GM19438 (cell line): Measurements from ENCODE around the gene DCN.
"Not testable (repeated sequence)": the region's sequence is repeated elsewhere in the genome, so short reads cannot be mapped to it uniquely, and the experiment has no call there.

Source experiments
- ATAC-seq: cut with Tn5 transposase; IDR thresholded peaks from one replicate; pipeline ENCODE4 v1.9.1; 2021; ENCODE audit warnings: low read depth; ENCODE audit not compliant: unreplicated experiment

Gene DCN, protein sequence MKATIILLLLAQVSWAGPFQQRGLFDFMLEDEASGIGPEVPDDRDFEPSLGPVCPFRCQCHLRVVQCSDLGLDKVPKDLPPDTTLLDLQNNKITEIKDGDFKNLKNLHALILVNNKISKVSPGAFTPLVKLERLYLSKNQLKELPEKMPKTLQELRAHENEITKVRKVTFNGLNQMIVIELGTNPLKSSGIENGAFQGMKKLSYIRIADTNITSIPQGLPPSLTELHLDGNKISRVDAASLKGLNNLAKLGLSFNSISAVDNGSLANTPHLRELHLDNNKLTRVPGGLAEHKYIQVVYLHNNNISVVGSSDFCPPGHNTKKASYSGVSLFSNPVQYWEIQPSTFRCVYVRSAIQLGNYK

GRCh38 chr12:91182636-91183455 is at the start of gene DCN:
TSS of gene DCN (minus strand) at chr12:91182817. CDS start at chr12:91178552, 4,265 bp downstream.
- ATAC-seq = no peak

DNA sequence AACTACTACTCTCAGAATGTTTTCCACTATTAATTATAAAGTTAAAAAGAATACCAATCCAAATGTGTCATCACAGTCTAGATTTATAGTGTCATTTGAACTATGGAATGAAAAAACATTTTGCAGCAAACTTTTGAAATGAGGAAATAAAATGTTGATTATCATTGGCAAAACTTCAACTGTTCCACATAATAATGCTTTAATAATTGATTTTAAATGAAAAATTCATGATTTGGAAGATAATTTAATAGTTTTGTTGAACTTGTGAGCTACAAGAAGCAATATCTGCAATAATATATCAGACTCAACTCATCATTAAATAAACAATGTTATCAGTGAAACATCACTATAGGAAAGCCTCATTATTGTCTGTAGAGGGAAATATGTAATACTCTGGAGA is 48.2 kb upstream of the DCN start:
- no peak for ATAC-seq

DNA sequence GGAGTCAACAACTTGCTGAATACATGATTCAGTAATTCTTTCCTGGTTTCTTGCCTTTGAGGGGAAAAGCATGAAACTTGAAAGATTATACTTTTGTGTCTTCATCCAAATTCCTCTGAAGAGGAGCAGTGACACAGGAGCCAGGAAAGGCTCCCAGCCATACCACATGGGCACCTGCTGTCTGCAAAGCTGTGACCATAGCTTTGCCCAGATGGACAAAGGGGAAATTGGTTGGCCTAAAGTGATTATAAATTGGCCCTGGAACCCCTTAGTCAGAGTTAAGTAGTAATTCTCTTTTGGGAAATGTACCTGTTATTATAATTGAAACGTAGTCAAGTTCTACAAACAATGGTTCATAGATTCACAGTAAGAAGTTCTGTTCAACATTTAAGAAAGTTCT is 44.3 kb upstream of the DCN start:
- no peak for ATAC-seq

GRCh38 chr12:91225316-91225715 is 42.7 kb upstream of the DCN start:
- ATAC-seq = no peak

DNA sequence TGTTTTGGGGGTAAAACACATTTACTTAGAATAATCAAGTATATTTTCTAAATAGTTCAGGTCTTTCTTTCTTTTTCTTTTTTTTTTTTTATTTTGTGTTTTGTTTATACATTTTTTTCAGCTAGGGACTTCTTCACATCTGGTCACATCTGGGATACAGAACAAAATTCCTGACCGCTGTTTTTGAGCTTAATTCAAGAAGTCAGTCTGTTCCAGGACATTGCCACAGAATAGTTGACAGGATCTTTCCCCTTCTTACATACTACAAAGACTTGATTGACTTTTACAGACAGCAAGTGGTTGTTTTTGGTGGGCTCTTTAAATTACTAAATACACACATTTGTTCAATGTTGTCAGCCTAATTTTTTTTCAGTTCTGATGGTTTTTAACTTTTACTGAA is 41.8 kb upstream of the DCN start:
- no peak for ATAC-seq

GRCh38 chr12:91222746-91223145 is 40.1 kb upstream of the DCN start:
- ATAC-seq = no peak

DNA sequence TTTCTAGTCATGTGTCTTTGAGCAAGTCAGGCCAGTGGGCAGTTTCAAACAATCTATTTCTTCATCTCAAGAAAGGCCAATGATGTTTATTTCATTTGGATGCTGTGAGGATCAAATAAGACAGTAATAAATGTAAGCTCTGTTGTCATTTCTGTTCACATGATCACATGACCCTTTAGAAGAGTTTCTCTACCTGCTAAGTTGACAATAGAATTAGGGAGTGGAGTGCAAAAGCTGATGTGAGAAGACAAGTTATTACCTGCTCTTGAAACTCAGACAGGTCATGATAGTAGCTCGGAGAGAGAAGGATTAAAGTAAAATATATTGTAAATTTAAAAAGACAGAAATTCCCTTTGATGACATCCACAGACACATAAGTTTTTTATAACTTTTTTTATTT is 37.3 kb upstream of the DCN start:
- no peak for ATAC-seq

GRCh38 chr12:91219511-91219910 is 36.9 kb upstream of the DCN start:
- no peak for ATAC-seq

DNA sequence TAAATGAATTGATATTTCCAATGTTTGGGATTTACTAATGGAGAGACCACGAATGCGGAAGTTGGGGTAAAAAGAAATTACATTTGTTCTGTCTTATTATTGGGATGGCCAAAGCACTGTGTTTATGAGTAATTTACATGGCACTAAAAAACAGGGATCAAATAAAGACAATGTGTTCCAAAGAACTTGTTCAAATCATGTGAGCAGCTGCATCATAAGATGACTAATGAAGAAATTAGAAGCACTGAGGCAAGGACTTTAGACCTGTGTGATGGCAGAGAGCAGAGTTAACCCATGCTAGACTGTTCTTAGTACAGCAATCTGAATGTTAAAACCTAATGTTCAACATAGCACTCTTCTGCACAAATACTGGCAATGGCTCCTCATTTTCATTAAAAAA is 34.3 kb upstream of the DCN start:
- no peak for ATAC-seq

DNA sequence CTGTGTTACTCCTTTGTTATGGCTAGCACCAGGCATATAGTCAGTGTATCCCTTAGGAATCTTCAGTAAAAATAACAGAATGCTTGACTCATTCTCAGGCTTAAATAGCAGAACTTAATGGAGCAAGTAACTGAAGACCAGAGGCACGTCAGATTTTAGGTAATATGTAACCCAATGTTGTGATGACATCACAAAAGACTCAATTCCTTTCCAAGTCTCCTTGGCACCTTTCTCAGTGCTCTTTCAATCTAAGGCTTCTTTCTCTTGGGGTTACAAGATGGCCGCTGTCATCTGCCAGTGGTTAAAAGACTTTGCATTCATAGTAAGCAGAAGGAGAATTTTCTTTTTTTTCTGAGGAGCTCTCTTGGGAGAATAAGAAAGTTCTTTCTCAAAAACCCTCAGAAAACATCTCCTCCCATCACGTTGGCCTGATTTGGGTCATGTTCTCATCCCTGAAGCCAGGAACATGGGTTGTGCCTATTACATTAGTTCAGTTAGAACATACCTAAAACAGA is 33.4 kb upstream of the DCN start:
- no peak for ATAC-seq

DNA sequence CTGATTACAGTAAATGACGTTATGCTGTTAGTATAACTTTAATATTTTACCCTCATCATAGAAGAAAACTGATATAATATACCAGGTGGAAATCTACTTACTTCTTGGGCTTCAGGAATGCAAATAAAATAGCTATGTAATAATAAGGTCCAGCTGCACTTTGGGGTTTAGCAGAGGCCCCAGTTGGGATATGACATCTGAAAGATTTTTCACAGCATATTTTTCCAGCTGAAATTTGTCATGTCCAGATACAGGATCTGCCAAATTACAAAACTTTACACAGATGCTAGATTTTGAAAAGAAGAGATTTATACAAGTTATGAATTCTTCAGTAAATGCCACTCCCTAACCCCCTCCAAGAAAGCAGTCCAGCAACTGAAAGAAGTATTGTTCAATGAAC is 29.2 kb upstream of the DCN start:
- ATAC-seq = no peak

DNA sequence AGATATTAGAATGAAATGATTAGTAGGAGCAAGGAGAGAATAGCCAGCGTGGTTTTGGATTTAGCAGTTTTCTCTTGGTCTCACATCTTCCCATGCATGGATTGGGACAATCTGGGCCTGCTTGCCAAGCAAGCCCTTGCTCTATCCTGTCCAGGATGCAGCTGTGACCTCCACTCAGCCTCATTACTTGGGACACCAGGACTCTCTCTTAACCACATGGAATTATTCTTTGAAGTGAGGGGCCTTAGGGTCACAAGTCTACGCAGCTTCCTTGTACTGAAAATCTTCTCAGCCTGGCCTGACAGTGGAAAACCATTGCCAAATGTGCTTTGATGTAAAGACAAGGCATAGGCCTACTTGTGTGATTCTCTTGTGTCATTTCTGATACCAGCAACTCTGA is 28.0 kb upstream of the DCN start:
- ATAC-seq = no peak

DNA sequence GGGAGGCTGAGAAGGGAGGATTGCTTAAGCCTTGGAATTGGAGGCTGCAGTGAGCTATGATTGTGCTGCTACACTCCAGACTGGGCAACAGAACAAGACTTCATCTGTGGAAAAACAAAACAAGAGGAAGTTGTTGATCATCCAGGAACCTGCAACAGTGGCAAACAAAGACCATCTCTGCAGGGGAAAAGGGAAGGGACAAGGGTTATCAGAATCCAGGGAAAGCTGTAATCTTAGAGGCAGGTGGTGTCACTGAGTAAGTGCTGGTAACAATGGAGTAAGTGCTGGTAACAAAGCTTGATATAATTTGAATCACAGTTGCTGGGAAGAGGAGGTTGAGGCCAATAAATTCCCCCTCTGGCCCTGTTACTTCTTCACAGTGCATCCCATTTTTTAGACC is 27.5 kb upstream of the DCN start:
- no peak for ATAC-seq

GRCh38 chr12:91207301-91207700 is 24.7 kb upstream of the DCN start:
- ATAC-seq = not testable (repeated sequence)

DNA sequence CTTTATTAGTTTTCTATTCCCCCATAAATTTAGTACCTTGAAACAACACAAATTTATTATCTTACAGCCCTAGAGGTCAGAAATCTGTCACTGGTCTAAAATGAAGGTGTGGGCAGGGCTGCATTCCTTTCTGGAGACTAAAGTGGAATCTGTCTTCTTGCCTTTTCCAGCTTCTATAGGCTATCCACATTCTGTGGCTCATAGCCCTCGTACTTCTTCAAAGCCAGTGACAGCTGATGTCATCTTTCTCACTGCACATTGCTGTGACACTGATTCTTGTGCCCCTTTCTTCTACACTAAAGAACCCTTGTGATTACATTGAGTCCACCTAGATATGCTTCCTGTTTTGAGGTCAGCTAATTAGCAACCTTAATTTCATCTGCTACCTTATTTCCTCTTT is 23.2 kb upstream of the DCN start:
- ATAC-seq = no peak

- no peak for ATAC-seq
Observed at GRCh38 chr12:91204421-91204820, 21.8 kb upstream of the DCN start.

- ATAC-seq = no peak
Observed at GRCh38 chr12:91203610-91204009, 21.0 kb upstream of the DCN start.

- ATAC-seq = no peak
Observed at GRCh38 chr12:91202390-91202789, 19.8 kb upstream of the DCN start.

GRCh38 chr12:91196436-91196835 is 13.8 kb upstream of the DCN start:
- no peak for ATAC-seq

GRCh38 chr12:91194500-91194899 is 11.9 kb upstream of the DCN start:
- no peak for ATAC-seq

DNA sequence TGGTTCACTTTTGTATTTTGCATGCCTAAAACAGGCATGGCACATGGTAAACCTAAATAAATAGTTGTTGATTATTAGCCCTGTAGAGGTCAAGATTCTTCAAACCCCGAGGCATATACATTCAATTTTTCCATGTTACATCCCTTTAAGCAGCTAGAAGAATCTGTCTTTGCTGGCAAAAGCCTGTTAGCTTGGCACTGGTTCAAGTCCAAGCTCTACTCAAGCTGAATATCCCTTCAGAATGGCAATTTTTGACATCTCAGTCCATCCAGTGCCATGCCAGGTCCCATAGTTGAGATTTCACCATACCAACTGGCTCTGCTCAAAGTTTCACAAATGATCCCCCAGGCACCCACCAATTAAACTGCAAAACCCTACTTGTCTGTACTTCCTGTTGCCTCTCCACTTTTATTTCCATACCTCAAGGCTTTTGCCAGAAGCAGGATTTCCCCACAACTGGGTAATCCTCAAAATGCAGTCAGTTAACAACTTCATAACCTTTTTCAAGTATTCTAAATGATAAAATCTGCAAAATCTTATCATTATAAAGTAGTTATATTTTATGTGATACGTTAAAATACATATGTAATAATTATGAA is 9.0 kb upstream of the DCN start:
- ATAC-seq = no peak
